Adrenal gland (tissue), 5 donors: ENCODE measurements around the gene SMIM29.

ENCODE experiments used
- POLR2A ChIP-seq, 2 donors: fragments of 450-650 bp; IDR thresholded peaks; one replicate each; pipeline ENCODE4 v1.6.1; 2017; ENCODE audit warnings: antibody characterized with exemption in 2 of 2, mild to moderate bottlenecking in 2 of 2, moderate library complexity in 1 of 2
- TF ChIP-seq, protein P1 (sequence below), 6 experiments: fragments of 450-650 bp in 4 of 6; fragments of 200-600 bp in 2 of 6; sonication (generic) in 1 of 6; IDR thresholded peaks; 1 replicate in 5 of 6; 2 replicates in 1 of 6; pipeline versions ENCODE4 v1.5.1 to v1.8.0; 2016 to 2021; ENCODE audit warnings: antibody characterized with exemption in 6 of 6, mild to moderate bottlenecking in 2 of 6, moderate library complexity in 1 of 6
- donor health status: DM: no; HTN: no; CAD: no.

DNA sequence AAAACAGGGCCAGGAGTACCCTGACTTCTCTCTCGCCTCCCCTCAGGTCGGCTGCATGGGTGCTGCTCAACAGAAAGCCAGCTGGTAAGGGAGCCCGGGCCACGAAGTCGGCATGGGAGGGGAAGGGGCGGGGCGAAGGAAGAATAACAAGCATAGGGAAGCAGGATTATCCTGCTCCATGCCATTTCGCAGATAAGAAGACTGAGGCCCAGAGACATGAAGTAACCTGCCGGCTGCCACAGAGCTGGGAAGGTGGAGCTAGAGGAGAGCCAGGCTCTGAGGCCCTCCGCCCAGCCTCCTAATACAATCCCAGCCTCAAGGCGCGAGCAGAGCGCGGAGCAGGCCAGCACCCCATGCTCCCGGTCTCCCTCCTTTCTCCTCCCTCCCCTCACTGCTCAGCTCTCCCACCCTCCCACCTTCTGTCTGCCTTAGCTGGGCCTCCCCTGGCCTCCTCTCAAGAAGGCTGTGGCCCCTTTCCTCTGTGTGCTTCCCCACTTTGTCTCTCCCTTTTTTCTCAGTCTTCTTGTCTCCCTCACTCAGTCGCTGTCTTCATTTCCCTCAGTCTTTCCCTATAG is 25.3 kb downstream of the SMIM29 start:
- TF ChIP-seq, protein P1, sequence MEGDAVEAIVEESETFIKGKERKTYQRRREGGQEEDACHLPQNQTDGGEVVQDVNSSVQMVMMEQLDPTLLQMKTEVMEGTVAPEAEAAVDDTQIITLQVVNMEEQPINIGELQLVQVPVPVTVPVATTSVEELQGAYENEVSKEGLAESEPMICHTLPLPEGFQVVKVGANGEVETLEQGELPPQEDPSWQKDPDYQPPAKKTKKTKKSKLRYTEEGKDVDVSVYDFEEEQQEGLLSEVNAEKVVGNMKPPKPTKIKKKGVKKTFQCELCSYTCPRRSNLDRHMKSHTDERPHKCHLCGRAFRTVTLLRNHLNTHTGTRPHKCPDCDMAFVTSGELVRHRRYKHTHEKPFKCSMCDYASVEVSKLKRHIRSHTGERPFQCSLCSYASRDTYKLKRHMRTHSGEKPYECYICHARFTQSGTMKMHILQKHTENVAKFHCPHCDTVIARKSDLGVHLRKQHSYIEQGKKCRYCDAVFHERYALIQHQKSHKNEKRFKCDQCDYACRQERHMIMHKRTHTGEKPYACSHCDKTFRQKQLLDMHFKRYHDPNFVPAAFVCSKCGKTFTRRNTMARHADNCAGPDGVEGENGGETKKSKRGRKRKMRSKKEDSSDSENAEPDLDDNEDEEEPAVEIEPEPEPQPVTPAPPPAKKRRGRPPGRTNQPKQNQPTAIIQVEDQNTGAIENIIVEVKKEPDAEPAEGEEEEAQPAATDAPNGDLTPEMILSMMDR (IDR thresholded peaks at IDR 0.05) = no peak
- no peak for TF ChIP-seq POLR2A (IDR thresholded peaks at IDR 0.05)
